ENCODE data around the gene AMOTL1. TPM values are rescaled to one million over a fixed set of nuclear protein-coding genes. Genes with fewer than 3 reads are reported as not detected.

The AMOTL1 gene
- polyA plus RNA-seq, 1 donor from 2014 or later, result 10.7 TPM

DNA sequence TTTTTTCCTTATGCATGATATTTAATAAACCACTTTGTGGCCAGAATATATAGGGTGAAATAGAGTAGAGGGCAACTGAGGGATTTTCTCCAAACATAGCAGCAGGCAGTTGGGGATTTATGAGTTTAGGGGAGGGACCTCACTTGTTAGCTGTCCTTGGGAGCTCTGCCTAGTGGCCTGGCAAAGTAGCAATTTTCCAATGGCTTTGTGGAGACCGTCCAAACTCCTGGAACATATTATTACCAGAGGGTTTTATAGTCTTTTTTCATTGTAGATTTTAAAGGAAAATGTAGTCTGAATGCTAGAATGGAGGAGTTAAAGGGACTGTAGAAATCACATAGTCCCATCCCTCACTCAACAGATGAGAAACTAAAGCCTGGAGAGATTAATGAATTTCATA lies 32.3 kb downstream of the AMOTL1 start:
- Histone ChIP-seq H3K9ac (ENCODE audit: low read length) (no peak overlapping the region), H3K4me2 (ENCODE audit: low read length) (no peak overlapping the region), H3K9me3 (ENCODE audit: low read length) (no peaks in the 10 kb centered on the region), H3F3A (ENCODE audit: insufficient read depth, low read length, poor library complexity, severe bottlenecking) (no peaks in the 10 kb centered on the region), H2AFZ (ENCODE audit: low read depth, low read length) (no peak overlapping the region), H3K27me3 (ENCODE audit: insufficient read depth, low read depth, low read length) (no peaks in the 10 kb centered on the region), H3K79me2 (replicated peaks; ENCODE audit: insufficient read depth, low read length) (peaks cover 22% of the 10 kb centered on the region), H3K27ac (ENCODE audit: low read length) (no peak overlapping the region), H3K9me2 (ENCODE audit: insufficient read depth, low read length) (no peaks in the 10 kb centered on the region), H4K20me1 (ENCODE audit: insufficient read depth) (no peaks in the 10 kb centered on the region), H3K36me3 (ENCODE audit: insufficient read depth, low read length) (peaks cover 22% of the 10 kb centered on the region), H3K4me3 (ENCODE audit: low read length) (no peak overlapping the region)
- TF ChIP-seq SMC3 (conservative IDR thresholded peaks at IDR 0.05; ENCODE audit: poor library complexity) (no peak), RAD21 (conservative IDR thresholded peaks at IDR 0.05) (no peak), MXI1 (conservative IDR thresholded peaks at IDR 0.05; ENCODE audit: poor library complexity, severe bottlenecking) (no peak), EP300 (conservative IDR thresholded peaks at IDR 0.05; ENCODE audit: poor library complexity, severe bottlenecking) (no peak), POLR2AphosphoS5 (IDR thresholded peaks at IDR 0.05) (no peak), EZH2 (IDR thresholded peaks at IDR 0.05; ENCODE audit: borderline replicate concordance, insufficient read depth, low read length, poor library complexity, severe bottlenecking) (no peak), TAF1 (IDR thresholded peaks at IDR 0.05; ENCODE audit: low read depth) (no peak)
- TF ChIP-seq, protein P1, sequence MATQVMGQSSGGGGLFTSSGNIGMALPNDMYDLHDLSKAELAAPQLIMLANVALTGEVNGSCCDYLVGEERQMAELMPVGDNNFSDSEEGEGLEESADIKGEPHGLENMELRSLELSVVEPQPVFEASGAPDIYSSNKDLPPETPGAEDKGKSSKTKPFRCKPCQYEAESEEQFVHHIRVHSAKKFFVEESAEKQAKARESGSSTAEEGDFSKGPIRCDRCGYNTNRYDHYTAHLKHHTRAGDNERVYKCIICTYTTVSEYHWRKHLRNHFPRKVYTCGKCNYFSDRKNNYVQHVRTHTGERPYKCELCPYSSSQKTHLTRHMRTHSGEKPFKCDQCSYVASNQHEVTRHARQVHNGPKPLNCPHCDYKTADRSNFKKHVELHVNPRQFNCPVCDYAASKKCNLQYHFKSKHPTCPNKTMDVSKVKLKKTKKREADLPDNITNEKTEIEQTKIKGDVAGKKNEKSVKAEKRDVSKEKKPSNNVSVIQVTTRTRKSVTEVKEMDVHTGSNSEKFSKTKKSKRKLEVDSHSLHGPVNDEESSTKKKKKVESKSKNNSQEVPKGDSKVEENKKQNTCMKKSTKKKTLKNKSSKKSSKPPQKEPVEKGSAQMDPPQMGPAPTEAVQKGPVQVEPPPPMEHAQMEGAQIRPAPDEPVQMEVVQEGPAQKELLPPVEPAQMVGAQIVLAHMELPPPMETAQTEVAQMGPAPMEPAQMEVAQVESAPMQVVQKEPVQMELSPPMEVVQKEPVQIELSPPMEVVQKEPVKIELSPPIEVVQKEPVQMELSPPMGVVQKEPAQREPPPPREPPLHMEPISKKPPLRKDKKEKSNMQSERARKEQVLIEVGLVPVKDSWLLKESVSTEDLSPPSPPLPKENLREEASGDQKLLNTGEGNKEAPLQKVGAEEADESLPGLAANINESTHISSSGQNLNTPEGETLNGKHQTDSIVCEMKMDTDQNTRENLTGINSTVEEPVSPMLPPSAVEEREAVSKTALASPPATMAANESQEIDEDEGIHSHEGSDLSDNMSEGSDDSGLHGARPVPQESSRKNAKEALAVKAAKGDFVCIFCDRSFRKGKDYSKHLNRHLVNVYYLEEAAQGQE (IDR thresholded peaks at IDR 0.05; ENCODE audit: borderline replicate concordance), result no peak
- TF ChIP-seq, protein P2, sequence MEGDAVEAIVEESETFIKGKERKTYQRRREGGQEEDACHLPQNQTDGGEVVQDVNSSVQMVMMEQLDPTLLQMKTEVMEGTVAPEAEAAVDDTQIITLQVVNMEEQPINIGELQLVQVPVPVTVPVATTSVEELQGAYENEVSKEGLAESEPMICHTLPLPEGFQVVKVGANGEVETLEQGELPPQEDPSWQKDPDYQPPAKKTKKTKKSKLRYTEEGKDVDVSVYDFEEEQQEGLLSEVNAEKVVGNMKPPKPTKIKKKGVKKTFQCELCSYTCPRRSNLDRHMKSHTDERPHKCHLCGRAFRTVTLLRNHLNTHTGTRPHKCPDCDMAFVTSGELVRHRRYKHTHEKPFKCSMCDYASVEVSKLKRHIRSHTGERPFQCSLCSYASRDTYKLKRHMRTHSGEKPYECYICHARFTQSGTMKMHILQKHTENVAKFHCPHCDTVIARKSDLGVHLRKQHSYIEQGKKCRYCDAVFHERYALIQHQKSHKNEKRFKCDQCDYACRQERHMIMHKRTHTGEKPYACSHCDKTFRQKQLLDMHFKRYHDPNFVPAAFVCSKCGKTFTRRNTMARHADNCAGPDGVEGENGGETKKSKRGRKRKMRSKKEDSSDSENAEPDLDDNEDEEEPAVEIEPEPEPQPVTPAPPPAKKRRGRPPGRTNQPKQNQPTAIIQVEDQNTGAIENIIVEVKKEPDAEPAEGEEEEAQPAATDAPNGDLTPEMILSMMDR (IDR thresholded peaks at IDR 0.05; ENCODE audit: poor library complexity, severe bottlenecking), result no peak

DNA sequence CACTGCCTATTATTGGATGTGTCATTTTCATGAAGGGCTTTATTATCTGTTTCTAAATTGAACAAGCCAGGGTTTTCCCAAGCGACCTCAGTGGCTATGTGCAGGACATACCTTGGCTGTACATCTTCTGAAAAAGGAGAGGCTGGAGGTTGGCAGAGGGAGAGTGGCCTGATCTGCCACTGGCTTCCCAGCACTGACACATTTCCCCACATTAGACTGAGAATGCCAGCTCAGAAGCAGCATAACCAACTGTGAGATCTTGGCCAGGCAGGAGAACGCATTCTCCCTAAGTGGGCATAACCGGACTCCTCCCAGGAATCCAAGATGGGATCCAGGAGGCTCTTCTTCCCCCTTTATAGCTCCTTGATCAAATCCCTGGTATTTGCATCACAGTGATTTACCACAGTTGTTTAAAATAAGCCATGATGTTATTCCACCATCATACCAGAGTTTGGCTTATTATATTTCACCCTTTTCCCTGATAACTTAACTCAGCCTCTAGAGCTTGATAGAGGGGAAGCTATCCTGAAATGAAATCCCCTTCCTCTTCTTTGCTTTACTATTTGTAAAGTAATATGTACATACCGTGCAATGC lies 33.8 kb downstream of the AMOTL1 start:
- Histone ChIP-seq H3K27ac (ENCODE audit: low read length) (no peak overlapping the region), H3K9ac (ENCODE audit: low read length) (no peak overlapping the region), H3K36me3 (ENCODE audit: insufficient read depth, low read length) (peaks cover 22% of the 10 kb centered on the region), H4K20me1 (ENCODE audit: insufficient read depth) (no peaks in the 10 kb centered on the region), H3K79me2 (replicated peaks; ENCODE audit: insufficient read depth, low read length) (peaks cover 18% of the 10 kb centered on the region), H2AFZ (ENCODE audit: low read depth, low read length) (no peak overlapping the region), H3K4me2 (ENCODE audit: low read length) (no peak overlapping the region), H3K4me3 (ENCODE audit: low read length) (no peak overlapping the region), H3K9me2 (ENCODE audit: insufficient read depth, low read length) (no peaks in the 10 kb centered on the region), H3K9me3 (ENCODE audit: low read length) (no peaks in the 10 kb centered on the region), H3K27me3 (ENCODE audit: insufficient read depth, low read depth, low read length) (no peaks in the 10 kb centered on the region), H3F3A (ENCODE audit: insufficient read depth, low read length, poor library complexity, severe bottlenecking) (no peaks in the 10 kb centered on the region)
- TF ChIP-seq POLR2AphosphoS5 (IDR thresholded peaks at IDR 0.05) (no peak), EZH2 (IDR thresholded peaks at IDR 0.05; ENCODE audit: borderline replicate concordance, insufficient read depth, low read length, poor library complexity, severe bottlenecking) (no peak), EP300 (conservative IDR thresholded peaks at IDR 0.05; ENCODE audit: poor library complexity, severe bottlenecking) (no peak), SMC3 (conservative IDR thresholded peaks at IDR 0.05; ENCODE audit: poor library complexity) (no peak), RAD21 (conservative IDR thresholded peaks at IDR 0.05) (no peak), TAF1 (IDR thresholded peaks at IDR 0.05; ENCODE audit: low read depth) (no peak), MXI1 (conservative IDR thresholded peaks at IDR 0.05; ENCODE audit: poor library complexity, severe bottlenecking) (no peak)
- TF ChIP-seq, protein P2 (IDR thresholded peaks at IDR 0.05; ENCODE audit: poor library complexity, severe bottlenecking), result no peak
- TF ChIP-seq, protein P1 (IDR thresholded peaks at IDR 0.05; ENCODE audit: borderline replicate concordance), result no peak
